Lower leg skin (tissue), 4 donors: ENCODE results near the gene MTHFD1L. TPM values are rescaled to one million over a fixed set of nuclear protein-coding genes. Genes with fewer than 3 reads are reported as not detected.

Experiments
- DNase-seq, 2 donors: peaks; one replicate each; pipeline ENCODE4 v3.0.0-alpha.2; 2019; ENCODE audit warnings: low spot score in 2 of 2
- H3K4me3 ChIP-seq: fragments of 200-600 bp; sonication (generic); 2 replicates; pipeline ENCODE4 v1.5.1; 2017; ENCODE audit warnings: mild to moderate bottlenecking, low read depth; ENCODE audit not compliant: poor library complexity, severe bottlenecking
- POLR2A ChIP-seq, 2 donors: fragments of 450-650 bp; IDR thresholded peaks; one replicate each; pipeline ENCODE4 v1.6.1; 2016 to 2017; ENCODE audit warnings: antibody characterized with exemption in 2 of 2, mild to moderate bottlenecking in 1 of 2, moderate library complexity in 1 of 2
- WGBS, 2 donors: methylation state at CpG; one replicate each; pipeline ENCODE4 v1.1.5; 2018; 5-methylcytosine and 5-hydroxymethylcytosine counted together
- intact Hi-C: fragments of 100-400 bp; cut with DNase I; formaldehyde crosslinking; loops from one replicate; pipeline ENCODE4 v1.15.0; 2023; ENCODE audit warnings: low total_unique reads
- total RNA-seq, 4 donors: library from RNA; depleted of rRNA; stranded (reverse); fragments of >200 nt; gene quantifications; one replicate each; pipeline ENCODE4 v1.1.0, GENCODE V29; 2016
- TF ChIP-seq, protein P1 (sequence below), 3 donors: fragments of 450-650 bp; IDR thresholded peaks; one replicate each; pipeline ENCODE4 v1.5.1; 2016; ENCODE audit warnings: antibody characterized with exemption in 3 of 3, mild to moderate bottlenecking in 3 of 3, moderate library complexity in 2 of 3

MTHFD1L gene
- total RNA-seq, 4 donors from 2014 or later: 2.1 to 7.1 (median 4.4) TPM

DNA sequence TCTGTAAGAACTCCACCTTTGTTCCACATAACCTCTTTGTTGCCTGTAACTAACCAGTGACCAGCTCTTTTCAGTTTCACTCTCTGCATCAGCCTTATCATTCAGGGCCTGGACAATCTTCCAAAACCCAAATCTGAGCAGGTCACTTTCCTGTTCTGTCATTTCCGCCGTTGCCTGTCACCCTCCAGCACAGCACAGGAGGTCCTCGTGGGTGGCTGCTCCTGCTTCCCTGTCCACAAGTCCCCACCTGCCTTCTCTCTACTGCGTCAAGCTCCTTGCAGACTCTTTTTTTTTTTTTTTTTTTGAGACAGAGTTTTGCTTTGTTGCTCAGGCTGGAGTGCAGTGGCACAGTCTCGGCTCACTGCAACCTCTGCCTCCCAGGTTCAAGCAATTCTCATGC, 73.9 kb downstream of the MTHFD1L start:
- no peak for DNase-seq
- intact Hi-C loops: no loop called here
- H3K4me3 ChIP-seq: no peak overlapping the region
- no peak for TF ChIP-seq POLR2A (IDR thresholded peaks at IDR 0.05)
- TF ChIP-seq, protein P1, sequence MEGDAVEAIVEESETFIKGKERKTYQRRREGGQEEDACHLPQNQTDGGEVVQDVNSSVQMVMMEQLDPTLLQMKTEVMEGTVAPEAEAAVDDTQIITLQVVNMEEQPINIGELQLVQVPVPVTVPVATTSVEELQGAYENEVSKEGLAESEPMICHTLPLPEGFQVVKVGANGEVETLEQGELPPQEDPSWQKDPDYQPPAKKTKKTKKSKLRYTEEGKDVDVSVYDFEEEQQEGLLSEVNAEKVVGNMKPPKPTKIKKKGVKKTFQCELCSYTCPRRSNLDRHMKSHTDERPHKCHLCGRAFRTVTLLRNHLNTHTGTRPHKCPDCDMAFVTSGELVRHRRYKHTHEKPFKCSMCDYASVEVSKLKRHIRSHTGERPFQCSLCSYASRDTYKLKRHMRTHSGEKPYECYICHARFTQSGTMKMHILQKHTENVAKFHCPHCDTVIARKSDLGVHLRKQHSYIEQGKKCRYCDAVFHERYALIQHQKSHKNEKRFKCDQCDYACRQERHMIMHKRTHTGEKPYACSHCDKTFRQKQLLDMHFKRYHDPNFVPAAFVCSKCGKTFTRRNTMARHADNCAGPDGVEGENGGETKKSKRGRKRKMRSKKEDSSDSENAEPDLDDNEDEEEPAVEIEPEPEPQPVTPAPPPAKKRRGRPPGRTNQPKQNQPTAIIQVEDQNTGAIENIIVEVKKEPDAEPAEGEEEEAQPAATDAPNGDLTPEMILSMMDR (IDR thresholded peaks at IDR 0.05): no peak
- WGBS, 2 donors: 76 to 87% methylated on average over 5 of the region's 5 CpGs

DNA sequence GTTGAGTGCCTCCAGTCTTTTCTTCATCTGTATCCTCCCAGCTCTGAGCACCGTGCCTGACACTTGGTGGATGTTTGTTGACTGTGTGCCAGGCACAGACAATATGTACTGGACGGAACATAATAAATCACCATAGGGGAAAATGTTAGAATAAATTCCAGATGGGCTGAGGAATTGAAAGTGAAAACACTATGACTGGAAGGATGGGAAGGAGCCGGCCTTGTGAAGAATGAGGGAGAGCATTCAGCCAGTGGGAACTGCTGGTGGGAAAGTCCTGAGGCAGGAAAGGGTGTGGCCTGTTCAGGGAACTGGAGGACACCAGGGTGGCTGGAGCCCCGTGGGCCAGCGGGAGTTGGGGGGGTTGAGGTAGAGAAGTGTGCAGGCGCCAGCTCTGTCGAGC, 75.4 kb downstream of the MTHFD1L start:
- WGBS, 2 donors: 50 to 58% methylated on average over 7 of the region's 7 CpGs
- no peak for TF ChIP-seq POLR2A (IDR thresholded peaks at IDR 0.05)
- TF ChIP-seq, protein P1 (IDR thresholded peaks at IDR 0.05): no peak
- H3K4me3 ChIP-seq: no peak overlapping the region
- intact Hi-C loops: no loop called here
- no peak for DNase-seq

DNA sequence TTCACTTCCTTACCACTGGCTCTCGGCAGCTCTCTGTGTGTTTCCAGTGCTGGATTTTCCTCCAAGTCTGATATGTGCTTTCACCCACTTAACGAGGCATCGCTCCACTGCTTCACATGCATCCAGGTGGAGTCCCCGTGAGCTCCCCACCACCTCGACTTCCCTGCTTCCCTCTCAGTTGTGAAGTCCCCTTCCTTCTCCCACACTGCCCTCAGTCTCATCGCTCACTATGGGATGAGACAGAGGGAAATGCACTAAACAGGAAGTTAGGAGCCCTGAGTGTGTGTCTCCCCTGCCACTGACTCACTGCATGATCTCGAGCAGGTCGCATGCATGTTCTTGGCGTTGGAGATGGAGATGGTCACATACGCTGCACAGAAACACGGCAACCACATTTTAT, 84.0 kb downstream of the MTHFD1L start:
- 83 to 91% methylated on average over 11 of the region's 11 CpGs for WGBS, 2 donors
- H3K4me3 ChIP-seq: no peak overlapping the region
- intact Hi-C loops: no loop called here
- no peak for DNase-seq
- no peak for TF ChIP-seq POLR2A (IDR thresholded peaks at IDR 0.05)
- TF ChIP-seq, protein P1 (IDR thresholded peaks at IDR 0.05): no peak

DNA sequence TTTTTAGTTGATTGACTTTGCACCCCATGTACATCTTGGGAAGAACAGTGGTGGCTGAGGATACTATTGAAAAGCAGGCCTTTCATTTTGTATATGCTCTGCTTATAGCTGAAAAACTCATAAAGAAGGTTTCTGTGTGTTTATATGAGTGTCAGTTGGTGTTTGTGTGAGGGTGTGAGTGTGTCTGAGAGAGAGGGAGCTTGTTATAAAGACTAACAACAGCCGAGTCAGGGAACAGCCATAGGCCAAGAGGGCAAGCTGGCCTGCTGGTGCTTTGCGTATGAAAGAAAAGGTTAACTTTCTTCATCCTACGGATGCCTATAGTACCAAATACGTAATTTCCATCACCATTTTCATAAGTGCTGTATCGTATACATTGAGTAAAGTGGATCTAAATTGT, 88.3 kb downstream of the MTHFD1L start:
- H3K4me3 ChIP-seq: no peak overlapping the region
- DNase-seq: no peak
- intact Hi-C loops: no loop called here
- WGBS, 2 donors: 94% methylated on average over 5 of the region's 5 CpGs
- TF ChIP-seq, protein P1 (IDR thresholded peaks at IDR 0.05): no peak
- no peak for TF ChIP-seq POLR2A (IDR thresholded peaks at IDR 0.05)

DNA sequence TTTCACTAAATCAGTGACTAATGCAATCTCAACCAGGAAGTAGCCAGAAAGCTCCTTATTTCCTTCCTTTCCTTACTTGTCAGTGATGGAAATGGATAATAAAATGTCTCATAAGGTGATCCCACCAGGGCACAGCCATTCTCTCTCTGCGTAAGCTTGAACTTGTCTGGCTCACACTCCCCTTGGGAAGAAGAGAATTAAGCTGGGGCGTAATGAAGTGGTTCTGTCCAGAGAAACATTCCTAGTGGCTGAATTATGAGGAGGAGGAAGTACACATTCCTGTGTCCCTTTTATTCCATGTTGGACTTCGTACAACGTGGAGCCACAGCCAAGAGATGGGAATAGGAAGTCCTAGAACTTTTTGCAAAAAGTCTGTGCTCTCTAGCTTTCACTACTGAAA, 93.7 kb downstream of the MTHFD1L start:
- TF ChIP-seq, protein P1 (IDR thresholded peaks at IDR 0.05): no peak
- no peak for TF ChIP-seq POLR2A (IDR thresholded peaks at IDR 0.05)
- WGBS, 2 donors: 37% methylated on average over 4 of the region's 4 CpGs
- DNase-seq: no peak

DNA sequence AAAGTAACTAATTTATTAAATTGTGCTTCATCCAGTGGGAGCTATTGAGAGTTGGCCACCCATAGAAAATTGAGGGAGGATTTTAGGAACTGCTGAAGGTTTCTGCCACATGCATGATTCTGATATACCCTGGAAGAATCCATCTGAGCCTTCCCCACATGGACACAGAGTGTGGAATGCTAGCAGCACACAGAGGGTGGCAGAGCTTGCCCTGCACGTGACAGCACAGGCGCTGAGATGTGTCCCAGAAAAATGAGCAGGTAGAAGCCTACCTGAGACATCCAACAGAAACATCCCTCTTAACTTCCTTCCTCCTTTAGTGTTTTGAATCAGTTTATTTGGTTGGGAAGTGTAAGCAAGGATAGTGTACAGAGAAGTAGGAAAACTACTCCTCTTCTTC, 96.9 kb downstream of the MTHFD1L start:
- WGBS, 2 donors: 96 to 97% methylated on average over 2 of the region's 2 CpGs
- DNase-seq: no peak
- no peak overlapping the region for H3K4me3 ChIP-seq
- intact Hi-C loops: no loop called here
- no peak for TF ChIP-seq POLR2A (IDR thresholded peaks at IDR 0.05)
- TF ChIP-seq, protein P1 (IDR thresholded peaks at IDR 0.05): no peak

More for the DNA sequence above, 93.7 kb downstream of the MTHFD1L start:
- no peak overlapping the region for H3K4me3 ChIP-seq
- intact Hi-C loops: no loop called here
